Vagina (tissue), 2 donors: Measurements from ENCODE around the gene PLCB1.

ENCODE experiments used
- POLR2A ChIP-seq, 2 donors: fragments of 450-650 bp; IDR thresholded peaks; one replicate each; pipeline ENCODE4 v1.6.1; 2017; ENCODE audit warnings: antibody characterized with exemption in 2 of 2, mild to moderate bottlenecking in 2 of 2, moderate library complexity in 2 of 2
- POLR2AphosphoS5 ChIP-seq, 2 donors: sonication (generic); formaldehyde crosslinking; IDR thresholded peaks; one replicate each; pipeline ENCODE4 v1.9.0; 2017; ENCODE audit warnings: antibody characterized with exemption in 2 of 2, mild to moderate bottlenecking in 2 of 2, low read depth in 1 of 2; ENCODE audit not compliant: insufficient read depth in 1 of 2
- TF ChIP-seq, protein P1 (sequence below), 3 experiments: fragments of 450-650 bp in 2 of 3; fragments of 200-600 bp in 1 of 3; sonication (generic) in 1 of 3; IDR thresholded peaks; one replicate each; pipeline ENCODE4 v1.5.1; 2017 to 2019; ENCODE audit warnings: antibody characterized with exemption in 3 of 3, mild to moderate bottlenecking in 2 of 3, moderate library complexity in 2 of 3

- TF ChIP-seq, protein P1, sequence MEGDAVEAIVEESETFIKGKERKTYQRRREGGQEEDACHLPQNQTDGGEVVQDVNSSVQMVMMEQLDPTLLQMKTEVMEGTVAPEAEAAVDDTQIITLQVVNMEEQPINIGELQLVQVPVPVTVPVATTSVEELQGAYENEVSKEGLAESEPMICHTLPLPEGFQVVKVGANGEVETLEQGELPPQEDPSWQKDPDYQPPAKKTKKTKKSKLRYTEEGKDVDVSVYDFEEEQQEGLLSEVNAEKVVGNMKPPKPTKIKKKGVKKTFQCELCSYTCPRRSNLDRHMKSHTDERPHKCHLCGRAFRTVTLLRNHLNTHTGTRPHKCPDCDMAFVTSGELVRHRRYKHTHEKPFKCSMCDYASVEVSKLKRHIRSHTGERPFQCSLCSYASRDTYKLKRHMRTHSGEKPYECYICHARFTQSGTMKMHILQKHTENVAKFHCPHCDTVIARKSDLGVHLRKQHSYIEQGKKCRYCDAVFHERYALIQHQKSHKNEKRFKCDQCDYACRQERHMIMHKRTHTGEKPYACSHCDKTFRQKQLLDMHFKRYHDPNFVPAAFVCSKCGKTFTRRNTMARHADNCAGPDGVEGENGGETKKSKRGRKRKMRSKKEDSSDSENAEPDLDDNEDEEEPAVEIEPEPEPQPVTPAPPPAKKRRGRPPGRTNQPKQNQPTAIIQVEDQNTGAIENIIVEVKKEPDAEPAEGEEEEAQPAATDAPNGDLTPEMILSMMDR (IDR thresholded peaks at IDR 0.05), result no peak
- TF ChIP-seq POLR2A (IDR thresholded peaks at IDR 0.05) (no peak), POLR2AphosphoS5 (IDR thresholded peaks at IDR 0.05; ENCODE audit: insufficient read depth in 1 of 2, low read depth in 1 of 2) (no peak)
Measured at GRCh38 chr20:8145246-8146168, 13.4 kb downstream of the PLCB1 start.
